Heart left ventricle (tissue), 16 donors: ENCODE results near the gene CCDC7. TPM values are rescaled to one million over a fixed set of nuclear protein-coding genes. Genes with fewer than 3 reads are reported as not detected.

Source experiments
- ATAC-seq, 4 donors: fragments of 200-7000 bp; cut with Tn5 transposase; one replicate each; pipeline ENCODE4 v1.9.1; 2020 to 2022; ENCODE audit warnings: moderate library complexity in 4 of 4, mild to moderate bottlenecking in 3 of 4, moderate number of reproducible peaks in 1 of 4
- DNase-seq, 5 donors: peaks; one replicate each; pipeline ENCODE4 v3.0.0-alpha.2; 2020
- H3K27ac ChIP-seq, 12 donors: fragments of 200-600 bp; sonication (generic) in 4 of 12; one replicate each; pipeline versions ENCODE4 v1.5.0 to v1.8.0; 2016 to 2022; ENCODE audit warnings: mild to moderate bottlenecking in 2 of 12
- H3K27me3 ChIP-seq, 9 donors: fragments of 200-600 bp; sonication (generic) in 2 of 9; one replicate each; pipeline versions ENCODE4 v1.5.1 to v1.8.0; 2016 to 2022; ENCODE audit warnings: mild to moderate bottlenecking in 3 of 9
- H3K36me3 ChIP-seq, 9 donors: fragments of 200-600 bp; sonication (generic) in 2 of 9; one replicate each; pipeline versions ENCODE4 v1.5.0 to v1.8.0; 2018 to 2022; ENCODE audit warnings: mild to moderate bottlenecking in 2 of 9
- H3K4me1 ChIP-seq, 12 donors: fragments of 200-600 bp; sonication (generic) in 4 of 12; one replicate each; pipeline versions ENCODE4 v1.5.0 to v1.8.0; 2016 to 2022; ENCODE audit warnings: mild to moderate bottlenecking in 3 of 12
- H3K4me3 ChIP-seq, 12 donors: fragments of 200-600 bp; sonication (generic) in 4 of 12; one replicate each; pipeline versions ENCODE4 v1.5.0 to v1.8.0; 2017 to 2022; ENCODE audit warnings: mild to moderate bottlenecking in 9 of 12, moderate library complexity in 4 of 12
- H3K9me3 ChIP-seq, 12 donors: fragments of 200-600 bp; sonication (generic) in 4 of 12; one replicate each; pipeline versions ENCODE4 v1.5.0 to v1.8.0; 2016 to 2022; ENCODE audit warnings: mild to moderate bottlenecking in 1 of 12
- CTCF ChIP-seq, 12 donors: fragments of 200-600 bp; sonication (generic) in 4 of 12; IDR thresholded peaks; one replicate each; pipeline versions ENCODE4 v1.5.0 to v1.8.0; 2018 to 2022; ENCODE audit warnings: antibody characterized with exemption in 12 of 12, mild to moderate bottlenecking in 5 of 12
- POLR2A ChIP-seq, 2 donors: fragments of 450-650 bp; IDR thresholded peaks; one replicate each; pipeline ENCODE4 v1.6.1; 2017; ENCODE audit warnings: antibody characterized with exemption in 2 of 2, mild to moderate bottlenecking in 2 of 2, moderate library complexity in 2 of 2
- WGBS, 4 donors: extraction: QIAGEN DNeasy Blood & Tissue Kit in 2 of 4; methylation state at CpG; one replicate each; pipeline versions ENCODE4 v1.1.5 to v1.1.7; 2013 to 2018; 5-methylcytosine and 5-hydroxymethylcytosine counted together
- intact Hi-C, 10 donors: fragments of 100-400 bp; cut with DNase I; formaldehyde crosslinking; loops; one replicate each; pipeline versions ENCODE4 v1.11.1 to v1.14.2; 2022
- polyA plus RNA-seq, 2 donors: library from polyadenylated mRNA; stranded (reverse); fragments of 200-250 nt; gene quantifications; one replicate each; pipeline ENCODE4 v1.2.3, GENCODE V29; 2013
- total RNA-seq, 9 donors: library from RNA; depleted of rRNA in 2 of 9; stranded (reverse); fragments of >200 nt in 2 of 9; fragmentation: NEBNext Ultra II Directional in 3 of 9; extraction: Animal tissue kit (Norgen Biotek cat#: 25700) in 3 of 9; gene quantifications; one replicate each; pipeline versions ENCODE4 v1.1.0 to v1.2.4, GENCODE V29; 2016 to 2023
- donor health status: ischemic (EF 13 %, LVEDD 7.1; RV severe dilation, severe dysfunction).
- donor health status: healthy with polysubstance abuse.
- donor health status: DM: no; HTN: yes; CAD: no.
- donor health status: DM: no; HTN: no; CAD: no.
- donor health status: ischemic (EF 25% LVEDD 6.9; RV normal size, moderate dysfunction).
- donor health status: ischemic (EF 25% LVEDD 5.7; RV mildly dilated, moderate dysfunction).
- donor health status: healthy.
- donor health status: DM: yes; HTN: yes; CAD: no.
- donor health status: ischemic (EF 35%, LVEDD 5.7; RV mildly dilated, moderate dysfunction).
- donor health status: nonischemic (EF 11% LVEDD 7.7; RV severe dilation, severe dysfunction).
- donor health status: DM: yes; HTN: yes; CAD: no.
- donor health status: PGD.
- donor health status: ischemic (EF 29% LVEDD 5.4; RV normal size, mild dysfunction).
- donor health status: nonischemic (EF 23%, LVEDD 6.1; RV moderate dilation, normal function).

Gene CCDC7
- total and polyA plus RNA-seq, 11 donors: 1.5 to 41.3 (median 22.4) TPM

GRCh38 chr10:32923849-32924248, 477.9 kb downstream of the CCDC7 start:
- no peaks in the 10 kb centered on the region for H3K9me3 ChIP-seq
- H3K36me3 ChIP-seq: peaks cover 0 to 100% (median 100%) of the 10 kb centered on the region in 9 donors
- TF ChIP-seq POLR2A (IDR thresholded peaks at IDR 0.05): no peak
- TF ChIP-seq CTCF (IDR thresholded peaks at IDR 0.05): no peak
- no peak overlapping the region for H3K4me3 ChIP-seq
- no peak for DNase-seq
- WGBS, 4 donors: 83 to 91% (median 88%) methylated on average over 2 of the region's 2 CpGs
- peaks cover 0 to 13% (median 1%) of the 10 kb centered on the region in 12 donors for H3K4me1 ChIP-seq
- ATAC-seq: no peak
- intact Hi-C loops: loop anchor here in 2 of 10 donors (10.0 kb wide), 1 partner anchor 81 kb away; no protein-coding TSS in a partner anchor
- H3K27me3 ChIP-seq: no peaks in the 10 kb centered on the region
- H3K27ac ChIP-seq: no peak overlapping the region

Other genes starting within 250 kb of the CCDC7 start
- 10 to 100 TPM; 13.0 to 26.3 (median 19.2) TPM for gene EPC1, start 99.0 kb upstream of the CCDC7 start, total RNA-seq
- 10 to 100 TPM; 10.9 to 11.0 TPM for gene EPC1, start 99.0 kb upstream of the CCDC7 start, polyA plus RNA-seq